K562 (cell line): ENCODE results near the gene CNTNAP4. TPM values are rescaled to one million over a fixed set of nuclear protein-coding genes. Genes with fewer than 3 reads are reported as not detected.

Experiments
- ATAC-seq: fragments of 200-7000 bp; cut with Tn5 transposase; 3 replicates; pipeline ENCODE4 v1.9.1; 2020; ENCODE audit warnings: moderate library complexity
- BruUV-seq: library from RNA; stranded (reverse); fragments of 400-500 nt; replicated peaks from 2 replicates; lab custom pipeline; 2021; lab: Mats Ljungman, UMichigan
- CTCF ChIA-PET: fragments of 300-600 bp; formaldehyde crosslinking; extraction: SDS; loops from one replicate; lab custom pipeline; 2021; ENCODE audit warnings: low intra/inter-chr PET ratio; lab: Yijun Ruan, JAX
- POLR2A ChIA-PET: fragments of 300-600, 350-650 bp; sonication (Branson Sonifier 250); formaldehyde crosslinking; extraction: SDS; loops from one replicate; lab custom pipeline; 2021; ENCODE audit warnings: antibody characterized with exemption, inconsistent platforms; lab: Yijun Ruan, JAX
- DNase-seq, 4 experiments: peaks; one replicate each; pipeline versions ENCODE4 v3.0.0 to v3.0.0-alpha.2; 2011 to 2018; ENCODE audit warnings: low spot score in 3 of 4, mixed read lengths in 3 of 4; ENCODE audit errors: extremely low read depth in 1 of 4
- FAIRE-seq: peaks from 2 replicates; lab custom pipeline; 2011; peaks lifted over from hg19 to GRCh38; lab: Jason Lieb, UNC
- H2AFZ ChIP-seq: 2 replicates; pipeline ENCODE4 v1.6.0; 2011; ENCODE audit warnings: low read depth, low read length, control low read depth, inconsistent platforms
- H3K27ac ChIP-seq: fragments of 200-600 bp; 3 replicates; pipeline ENCODE4 v1.8.0; 2011; ENCODE audit warnings: low read depth, mild to moderate bottlenecking, control low read depth, inconsistent platforms, low read length, moderate library complexity, mixed read lengths; ENCODE audit errors: extremely low read depth
- H3K27me3 ChIP-seq, 2 experiments: fragments of 300-600 bp in 1 of 2; 2 replicates in 1 of 2; 3 replicates in 1 of 2; pipeline versions ENCODE4 v1.6.0 to v1.8.0; 2011; ENCODE audit warnings: inconsistent platforms in 2 of 2, low read length in 2 of 2, mild to moderate bottlenecking in 1 of 2, mixed read lengths in 1 of 2, moderate library complexity in 1 of 2; ENCODE audit not compliant: control insufficient read depth in 2 of 2, insufficient read depth in 2 of 2
- H3K36me3 ChIP-seq: fragments of 300-600 bp; 3 replicates; pipeline ENCODE4 v1.8.0; 2011; ENCODE audit warnings: mild to moderate bottlenecking, low read length, inconsistent platforms; ENCODE audit not compliant: control insufficient read depth, insufficient read depth
- H3K4me1 ChIP-seq, 2 experiments: fragments of 200-600 bp in 1 of 2; replicated peaks in 1 of 2; 2 replicates in 1 of 2; 3 replicates in 1 of 2; pipeline versions ENCODE4 v1.5.1 to v1.8.0; 2011; ENCODE audit warnings: inconsistent platforms in 2 of 2, low read length in 2 of 2, mild to moderate bottlenecking in 1 of 2, mixed read lengths in 1 of 2, moderate library complexity in 1 of 2; ENCODE audit not compliant: control insufficient read depth in 2 of 2, insufficient read depth in 2 of 2
- H3K4me2 ChIP-seq: 2 replicates; pipeline ENCODE4 v1.6.1; 2011; ENCODE audit warnings: low read length, control low read depth, inconsistent platforms, mixed read lengths; ENCODE audit not compliant: insufficient read depth
- H3K4me3 ChIP-seq: fragments of 200-600 bp; sonication (generic), shearing (Covaris generic); 2 replicates; pipeline ENCODE4 v1.5.1; 2016; ENCODE audit warnings: control low read depth, inconsistent platforms
- H3K79me2 ChIP-seq: fragments of 200-600 bp; 3 replicates; pipeline ENCODE4 v1.8.0; 2011; ENCODE audit warnings: low read length, inconsistent platforms; ENCODE audit not compliant: control insufficient read depth, insufficient read depth
- H3K9ac ChIP-seq, 2 experiments: 2 replicates each; pipeline versions ENCODE4 v1.6.0 to v1.6.1; 2011; ENCODE audit warnings: low read depth in 2 of 2, low read length in 2 of 2, control low read depth in 1 of 2, inconsistent platforms in 1 of 2, mild to moderate bottlenecking in 1 of 2, mixed read lengths in 1 of 2; ENCODE audit not compliant: insufficient read depth in 1 of 2
- H3K9me1 ChIP-seq: one replicate; pipeline ENCODE4 v1.6.0; 2011; ENCODE audit warnings: inconsistent platforms, mild to moderate bottlenecking, low read length, moderate library complexity; ENCODE audit not compliant: control insufficient read depth, insufficient read depth
- H3K9me3 ChIP-seq: replicated peaks from 2 replicates; pipeline ENCODE4 v1.5.1; 2011; ENCODE audit warnings: low read depth, low read length, inconsistent platforms; ENCODE audit not compliant: control insufficient read depth, insufficient read depth
- H4K20me1 ChIP-seq: replicated peaks from 2 replicates; pipeline ENCODE4 v1.6.1; 2011; ENCODE audit warnings: low read length, inconsistent platforms, mixed read lengths; ENCODE audit not compliant: control insufficient read depth, insufficient read depth
- CHD4 ChIP-seq: fragments of 200-600 bp; sonication (generic); IDR thresholded peaks from 3 replicates; pipeline ENCODE4 v1.6.1; 2012; ENCODE audit warnings: low read depth, mild to moderate bottlenecking, mixed read lengths, low read length, inconsistent platforms; ENCODE audit not compliant: insufficient read depth, insufficient replicate concordance, poor library complexity, severe bottlenecking
- ELF4 ChIP-seq: fragments of 450-650 bp; formaldehyde crosslinking; IDR thresholded peaks from 2 replicates; pipeline ENCODE4 v1.4.0; 2022; ENCODE audit warnings: missing genetic modification characterization
- ETV1 ChIP-seq: fragments of 450-650 bp; conservative IDR thresholded peaks from 2 replicates; pipeline ENCODE4 v1.6.1; 2016; ENCODE audit warnings: missing genetic modification characterization, control low read depth, low read depth, missing compliant biosample characterization
- NCOA2 ChIP-seq, 2 experiments: fragments of 450-650 bp; IDR thresholded peaks; 2 replicates each; pipeline ENCODE4 v1.6.1; 2018; ENCODE audit warnings: mild to moderate bottlenecking in 2 of 2, moderate library complexity in 1 of 2; ENCODE audit not compliant: partially characterized antibody in 2 of 2
- NUFIP1 ChIP-seq: fragments of 450-650 bp; IDR thresholded peaks from 2 replicates; pipeline ENCODE4 v1.6.1; 2018; ENCODE audit not compliant: partially characterized antibody
- PML ChIP-seq: IDR thresholded peaks from 2 replicates; pipeline ENCODE4 v1.6.1; 2012; ENCODE audit warnings: low read length, inconsistent platforms
- PTBP1 ChIP-seq: fragments of 200-400 bp; formaldehyde crosslinking; IDR thresholded peaks from 2 replicates; pipeline ENCODE4 v1.6.1; 2017; ENCODE audit warnings: low read depth, low read length
- RREB1 ChIP-seq: fragments of 250-450 bp; sonication (Bioruptor Pico); IDR thresholded peaks from 2 replicates; pipeline ENCODE4 v1.4.0; 2020
- ZNF354B ChIP-seq: fragments of 250-450 bp; sonication (Bioruptor Pico); IDR thresholded peaks from 2 replicates; pipeline ENCODE4 v1.4.0; 2020
- WGBS: fragments of 100-300 bp; shearing (Covaris generic); methylation state at CpG from one replicate; pipeline ENCODE4 v1.1.6; 2016; ENCODE audit warnings: low coverage, mixed read lengths; ENCODE audit not compliant: insufficient coverage; ENCODE audit errors: missing lambda C conversion rate; 5-methylcytosine and 5-hydroxymethylcytosine counted together
- in situ Hi-C: fragments of 300-500 bp; cut with MboI; formaldehyde crosslinking; loops from 4 replicates; pipeline ENCODE4 v1.15.0; 2018; ENCODE audit warnings: inconsistent platforms, mixed read lengths
- intact Hi-C: fragments of 100-400 bp; cut with micrococcal nuclease; formaldehyde crosslinking; loops from 2 replicates; pipeline ENCODE4 v1.14.2; 2022
- polyA plus RNA-seq, 8 experiments: library from polyadenylated mRNA; depleted of rRNA in 4 of 8; stranded (reverse) in 5 of 8; unstranded in 3 of 8; fragments of >200 nt; fragmentation: Nextera tagmentation in 2 of 8; fragmentation: Illumina TruSeq in 1 of 8; extraction: Ambion mirVana in 2 of 8; extraction: Trizol in 1 of 8; gene quantifications; 2 replicates each; pipeline versions ENCODE4 v1.2.1 to v1.2.3, GENCODE V29; 2011 to 2014; ENCODE audit warnings: inconsistent platforms in 1 of 8, missing spikeins in 1 of 8
- total RNA-seq, 7 experiments: library from RNA; depleted of rRNA in 6 of 7; stranded (reverse); fragments of >200 nt in 6 of 7; fragmentation: Illumina TruSeq in 2 of 7; extraction: Trizol in 2 of 7; gene quantifications; 2 replicates each; pipeline versions ENCODE4 v1.2.1 to v1.2.3, GENCODE V29; 2011 to 2021; ENCODE audit warnings: low replicate concordance in 1 of 7
- TF ChIP-seq, protein P1 (sequence below): sonication (generic); formaldehyde crosslinking; IDR thresholded peaks from 2 replicates; pipeline ENCODE4 v1.8.0; 2022; ENCODE audit warnings: missing genetic modification reagents, mild to moderate bottlenecking, borderline replicate concordance

CNTNAP4 gene
- total and polyA plus RNA-seq, 9 of the 15 experiments (the other 6 are each of a cell fraction or from before 2014, with no cell fraction given) = not detected

DNA sequence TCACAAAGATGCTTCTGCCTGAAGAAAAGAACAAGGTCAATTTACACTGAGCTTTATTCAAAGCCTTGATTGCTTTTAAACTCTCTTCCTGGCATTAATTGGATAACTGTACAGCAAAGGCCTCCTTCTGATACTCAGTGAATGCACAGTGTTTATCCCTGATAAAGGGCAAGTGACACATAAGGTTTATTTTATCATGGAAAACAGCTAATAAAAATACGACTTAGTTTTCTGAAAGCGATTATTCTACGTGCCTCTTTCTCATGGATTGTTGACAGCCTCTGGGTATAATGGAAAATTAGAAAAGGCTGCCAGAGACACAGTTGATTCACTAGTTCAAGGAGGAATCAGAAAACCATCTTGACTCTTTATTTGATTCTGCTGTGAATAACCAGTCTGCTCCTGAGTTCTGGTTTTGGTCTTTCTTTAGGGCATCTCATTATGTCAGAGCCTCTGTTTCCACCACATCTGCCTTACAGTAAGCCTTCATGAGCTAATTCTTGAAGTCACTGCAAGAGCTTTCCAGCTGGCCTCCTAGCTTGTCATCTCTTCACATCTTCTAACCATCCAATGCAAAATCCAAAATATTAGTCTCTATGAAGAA lies 212.9 kb downstream of the CNTNAP4 start:
- no peak overlapping the region for H3K4me2 ChIP-seq
- no peaks in the 10 kb centered on the region for H4K20me1 ChIP-seq
- BruUV-seq = no TSS peak
- H3K4me1 ChIP-seq = no peaks in the 10 kb centered on the region
- H3K9me3 ChIP-seq = no peaks in the 10 kb centered on the region
- no peaks in the 10 kb centered on the region for H3K79me2 ChIP-seq
- WGBS = 0% methylated on average over 3 of the region's 3 CpGs
- H3K4me3 ChIP-seq = no peak overlapping the region
- H3K9me1 ChIP-seq = no peaks in the 10 kb centered on the region
- intact Hi-C loops = no loop called here
- H3K9ac ChIP-seq = no peak overlapping the region
- no peaks in the 10 kb centered on the region for H3K36me3 ChIP-seq
- H3K27ac ChIP-seq = no peak overlapping the region
- DNase-seq (no peak), FAIRE-seq (no peak), ATAC-seq (no peak)
- CTCF ChIA-PET = no interaction called here
- no peak for TF ChIP-seq ZNF354B
- TF ChIP-seq PML = no peak
- no peak for TF ChIP-seq NCOA2 (IDR thresholded peaks at IDR 0.05; ENCODE audit: partially characterized antibody in 2 of 2)
- POLR2A ChIA-PET = no interaction called here
- H3K27me3 ChIP-seq = no peaks in the 10 kb centered on the region
- in situ Hi-C loops = no loop called here
- H2AFZ ChIP-seq = no peak overlapping the region

GRCh38 chr16:76500006-76500405 lies 222.8 kb downstream of the CNTNAP4 start:
- DNase-seq = no peak
- Histone ChIP-seq H3K9ac (no peak overlapping the region), H3K36me3 (no peaks in the 10 kb centered on the region), H3K4me3 (no peak overlapping the region), H3K27ac (no peak overlapping the region), H3K9me1 (no peaks in the 10 kb centered on the region), H2AFZ (no peak overlapping the region), H3K79me2 (no peaks in the 10 kb centered on the region), H3K27me3 (no peaks in the 10 kb centered on the region; a peak in 1 of 5 replicates), H3K4me1 (no peaks in the 10 kb centered on the region), H4K20me1 (no peaks in the 10 kb centered on the region), H3K9me3 (no peaks in the 10 kb centered on the region), H3K4me2 (no peak overlapping the region)
- in situ Hi-C loops = no loop called here
- no TSS peak for BruUV-seq
- ATAC-seq = no peak
- 12% methylated on average over 6 of the region's 21 CpGs for WGBS
- intact Hi-C loops = no loop called here
- ChIA-PET POLR2A (no interaction called here), CTCF (no interaction called here)
- no peak for FAIRE-seq
- TF ChIP-seq ELF4 (no peak), NUFIP1 (no peak), RREB1 (CRISPR knock-in tag) (no peak), ETV1 (tag) (no peak), PTBP1 (no peak), CHD4 (no peak)
- TF ChIP-seq, protein P1, sequence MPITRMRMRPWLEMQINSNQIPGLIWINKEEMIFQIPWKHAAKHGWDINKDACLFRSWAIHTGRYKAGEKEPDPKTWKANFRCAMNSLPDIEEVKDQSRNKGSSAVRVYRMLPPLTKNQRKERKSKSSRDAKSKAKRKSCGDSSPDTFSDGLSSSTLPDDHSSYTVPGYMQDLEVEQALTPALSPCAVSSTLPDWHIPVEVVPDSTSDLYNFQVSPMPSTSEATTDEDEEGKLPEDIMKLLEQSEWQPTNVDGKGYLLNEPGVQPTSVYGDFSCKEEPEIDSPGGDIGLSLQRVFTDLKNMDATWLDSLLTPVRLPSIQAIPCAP (CRISPR knock-in tag) = no peak
